HG02763 (cell line): Measurements from ENCODE around the gene CTXN1.

Experiments
- ATAC-seq: cut with Tn5 transposase; IDR thresholded peaks from one replicate; pipeline ENCODE4 v1.9.1; 2021; ENCODE audit warnings: mild to moderate bottlenecking, moderate library complexity; ENCODE audit not compliant: unreplicated experiment

CTXN1 gene

GRCh38 chr19:7915250-7916102, 10.5 kb downstream of the CTXN1 start:
- no peak for ATAC-seq

- ATAC-seq, result no peak
These were observed 11.3 kb downstream of the CTXN1 start, which contains the start of gene TGFBR3L for GRCh38 chr19:7914598-7915045. Gene TGFBR3L, plus strand, starts transcription at chr19:7914830.

GRCh38 chr19:7914099-7914498, 11.8 kb downstream of the CTXN1 start:
- no peak for ATAC-seq

GRCh38 chr19:7913652-7914051, 12.3 kb downstream of the CTXN1 start:
- no peak for ATAC-seq

- no peak for ATAC-seq
These were observed 13.0 kb downstream of the CTXN1 start for GRCh38 chr19:7912697-7913564.

GRCh38 chr19:7912144-7912696, 13.7 kb downstream of the CTXN1 start:
- no peak for ATAC-seq

GRCh38 chr19:7911508-7912143, 14.3 kb downstream of the CTXN1 start:
- ATAC-seq, result no peak

- ATAC-seq, result no peak
These were observed 15.4 kb downstream of the CTXN1 start for GRCh38 chr19:7910321-7911161.

GRCh38 chr19:7909471-7910067, 16.4 kb downstream of the CTXN1 start:
- no peak for ATAC-seq

- ATAC-seq, result no peak
These were observed 17.0 kb downstream of the CTXN1 start for GRCh38 chr19:7908742-7909461.

- ATAC-seq, result no peak
These were observed 17.7 kb downstream of the CTXN1 start for GRCh38 chr19:7908078-7908699.

- ATAC-seq, result no peak
These were observed 18.4 kb downstream of the CTXN1 start for GRCh38 chr19:7907544-7907943.

GRCh38 chr19:7907122-7907521, 18.8 kb downstream of the CTXN1 start:
- ATAC-seq, result no peak

GRCh38 chr19:7905859-7906258, 20.1 kb downstream of the CTXN1 start:
- no peak for ATAC-seq

- ATAC-seq, result no peak
These were observed 20.7 kb downstream of the CTXN1 start for GRCh38 chr19:7905268-7905667.

GRCh38 chr19:7904074-7905020, 21.6 kb downstream of the CTXN1 start:
- peak; percentile 31 for ATAC-seq
